ENCODE measurements around the gene BCR.
"Not testable (repeated sequence)": the region's sequence is repeated elsewhere in the genome, so short reads cannot be mapped to it uniquely, and the experiment has no call there.

The BCR gene

DNA sequence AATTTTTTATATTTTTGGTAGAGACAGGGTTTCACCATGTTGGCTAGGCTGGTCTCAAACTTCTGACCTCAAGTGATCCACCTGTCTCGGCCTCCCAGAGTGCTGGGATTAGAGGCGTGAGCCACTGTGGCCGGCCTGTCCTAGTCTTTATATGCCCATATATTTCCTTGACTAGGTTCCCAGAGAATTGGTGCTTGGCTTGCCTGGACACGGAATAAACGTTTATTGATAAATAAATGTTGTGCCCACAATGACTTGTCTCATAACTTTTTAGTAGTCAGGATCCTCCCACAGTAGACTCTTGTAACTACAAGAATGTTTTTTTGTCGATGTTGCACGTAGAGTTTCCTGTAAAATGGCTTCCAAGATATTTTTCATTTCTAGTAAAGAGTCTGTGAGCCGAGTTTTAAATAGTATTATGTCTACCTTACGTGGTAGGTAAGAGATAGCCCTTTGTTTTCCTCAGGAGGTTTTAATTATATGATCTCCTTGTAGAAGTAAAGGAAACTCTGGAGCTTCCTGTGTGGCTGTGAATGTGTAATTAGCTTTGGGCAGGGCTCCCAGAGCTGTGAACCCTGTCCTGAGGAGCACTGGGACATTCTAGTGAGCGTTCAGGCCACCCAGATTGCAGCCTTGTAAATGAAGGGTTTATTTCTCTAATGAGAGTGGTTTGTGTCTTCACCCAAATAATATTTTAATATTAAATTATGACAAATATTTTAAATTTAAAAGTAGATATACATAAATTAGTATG is 161.8 kb downstream of the BCR start:
- H3K23ac ChIP-seq (ENCODE audit: low read length); H2BK5ac ChIP-seq (ENCODE audit: low read depth, low read length, poor library complexity); H3K27ac ChIP-seq (ENCODE audit: low read depth, low read length); H2BK12ac ChIP-seq (ENCODE audit: low read length); H3K79me2 ChIP-seq (ENCODE audit: control insufficient read depth, insufficient read depth, low read length, poor library complexity); H3K27me3 ChIP-seq (ENCODE audit: insufficient read depth, low read length); H3K4me1 ChIP-seq (ENCODE audit: control insufficient read depth in 1 of 2, insufficient read depth in 2 of 2, low read length in 2 of 2); H3K4me3 ChIP-seq (ENCODE audit: low read depth, low read length); H3K9ac ChIP-seq (ENCODE audit: low read length); DNase-seq; H4K8ac ChIP-seq (ENCODE audit: low read depth, low read length); H2BK120ac ChIP-seq (ENCODE audit: insufficient read depth, low read length, poor library complexity); H3K14ac ChIP-seq (ENCODE audit: low read length); H3K9me3 ChIP-seq (ENCODE audit: insufficient read depth, low read depth, low read length); H3K18ac ChIP-seq (ENCODE audit: low read length); H3K4me2 ChIP-seq (ENCODE audit: low read length); H4K91ac ChIP-seq (ENCODE audit: low read depth, low read length); H2AK5ac ChIP-seq (ENCODE audit: low read length); H4K12ac ChIP-seq (ENCODE audit: low read depth, low read length); H3K36me3 ChIP-seq (ENCODE audit: control insufficient read depth in 1 of 2, insufficient read depth in 2 of 2, low read length in 2 of 2); H3K79me1 ChIP-seq (ENCODE audit: low read length); H3K4ac ChIP-seq (ENCODE audit: low read depth, low read length); H2AFZ ChIP-seq (ENCODE audit: insufficient read depth, low read length, poor library complexity): not testable (repeated sequence)
- no CpG with 5 or more reads among the region's 10 CpGs for WGBS (ENCODE audit: extremely low coverage, insufficient coverage, insufficient read length)

DNA sequence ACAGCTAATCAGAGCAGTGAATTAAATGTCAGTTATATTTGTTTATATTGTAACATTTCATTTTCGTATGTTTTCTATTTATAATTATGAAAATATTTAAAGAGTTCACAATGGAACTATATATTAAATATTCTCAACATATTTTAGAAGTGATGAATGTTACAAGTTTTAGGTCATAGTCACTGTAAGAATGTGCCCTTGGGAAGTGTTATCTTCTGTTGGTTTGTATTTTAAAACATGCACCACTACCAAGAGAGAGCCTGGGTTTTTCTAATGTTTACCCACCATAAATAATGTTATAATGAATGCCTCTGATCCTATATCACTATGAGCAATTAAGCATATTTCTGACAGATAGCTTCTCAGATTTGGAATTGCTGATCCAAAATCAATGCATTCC is 171.0 kb downstream of the BCR start:
- no peak overlapping the region for H3K23ac ChIP-seq (ENCODE audit: low read length)
- no peak overlapping the region for H3K27ac ChIP-seq (ENCODE audit: low read depth, low read length)
- H3K9me3 ChIP-seq (ENCODE audit: insufficient read depth, low read depth, low read length): peaks cover 2% of the 10 kb centered on the region
- H3K27me3 ChIP-seq (ENCODE audit: insufficient read depth, low read length): no peaks in the 10 kb centered on the region
- no peak overlapping the region for H2BK120ac ChIP-seq (ENCODE audit: insufficient read depth, low read length, poor library complexity)
- H2AK5ac ChIP-seq (ENCODE audit: low read length): no peak overlapping the region
- H3K4me3 ChIP-seq (ENCODE audit: low read depth, low read length): no peak overlapping the region
- DNase-seq: peak in 1 of 2 donors; percentile 55
- no peak overlapping the region for H2BK12ac ChIP-seq (ENCODE audit: low read length)
- no peak overlapping the region for H4K8ac ChIP-seq (ENCODE audit: low read depth, low read length)
- no peak overlapping the region for H3K9ac ChIP-seq (ENCODE audit: low read length)
- WGBS (ENCODE audit: extremely low coverage, insufficient coverage, insufficient read length): no CpG with 5 or more reads among the region's 1 CpG
- no peak overlapping the region for H4K91ac ChIP-seq (ENCODE audit: low read depth, low read length)
- no peaks in the 10 kb centered on the region for H3K79me2 ChIP-seq (ENCODE audit: control insufficient read depth, insufficient read depth, low read length, poor library complexity)
- no peak overlapping the region for H3K4ac ChIP-seq (ENCODE audit: low read depth, low read length)
- H3K18ac ChIP-seq (ENCODE audit: low read length): no peak overlapping the region
- no peak overlapping the region for H3K4me2 ChIP-seq (ENCODE audit: low read length)
- H3K79me1 ChIP-seq (ENCODE audit: low read length): no peaks in the 10 kb centered on the region
- no peak overlapping the region for H2BK5ac ChIP-seq (ENCODE audit: low read depth, low read length, poor library complexity)
- no peak overlapping the region for H4K12ac ChIP-seq (ENCODE audit: low read depth, low read length)
- H3K14ac ChIP-seq (ENCODE audit: low read length): no peak overlapping the region
- no peaks in the 10 kb centered on the region for H3K36me3 ChIP-seq (ENCODE audit: control insufficient read depth in 1 of 2, insufficient read depth in 2 of 2, low read length in 2 of 2)
- no peaks in the 10 kb centered on the region for H3K4me1 ChIP-seq (ENCODE audit: control insufficient read depth in 1 of 2, insufficient read depth in 2 of 2, low read length in 2 of 2)
- no peak overlapping the region for H2AFZ ChIP-seq (ENCODE audit: insufficient read depth, low read length, poor library complexity)

GRCh38 chr22:23353004-23353403 is 172.7 kb downstream of the BCR start:
- Histone ChIP-seq H4K12ac (ENCODE audit: low read depth, low read length) (no peak overlapping the region), H3K27me3 (ENCODE audit: insufficient read depth, low read length) (no peaks in the 10 kb centered on the region), H4K8ac (ENCODE audit: low read depth, low read length) (no peak overlapping the region), H3K36me3 (ENCODE audit: control insufficient read depth in 1 of 2, insufficient read depth in 2 of 2, low read length in 2 of 2) (no peaks in the 10 kb centered on the region), H2AK5ac (ENCODE audit: low read length) (no peak overlapping the region), H3K14ac (ENCODE audit: low read length) (no peak overlapping the region), H2BK12ac (ENCODE audit: low read length) (no peak overlapping the region), H4K91ac (ENCODE audit: low read depth, low read length) (no peak overlapping the region), H2BK120ac (ENCODE audit: insufficient read depth, low read length, poor library complexity) (no peak overlapping the region), H3K18ac (ENCODE audit: low read length) (no peak overlapping the region), H2BK5ac (ENCODE audit: low read depth, low read length, poor library complexity) (no peak overlapping the region), H3K79me1 (ENCODE audit: low read length) (no peaks in the 10 kb centered on the region), H2AFZ (ENCODE audit: insufficient read depth, low read length, poor library complexity) (no peak overlapping the region), H3K4ac (ENCODE audit: low read depth, low read length) (no peak overlapping the region), H3K27ac (ENCODE audit: low read depth, low read length) (no peak overlapping the region), H3K9me3 (ENCODE audit: insufficient read depth, low read depth, low read length) (peaks cover 2% of the 10 kb centered on the region), H3K23ac (ENCODE audit: low read length) (no peak overlapping the region), H3K4me2 (ENCODE audit: low read length) (no peak overlapping the region), H3K79me2 (ENCODE audit: control insufficient read depth, insufficient read depth, low read length, poor library complexity) (no peaks in the 10 kb centered on the region), H3K4me3 (ENCODE audit: low read depth, low read length) (no peak overlapping the region), H3K9ac (ENCODE audit: low read length) (no peak overlapping the region), H3K4me1 (ENCODE audit: control insufficient read depth in 1 of 2, insufficient read depth in 2 of 2, low read length in 2 of 2) (no peaks in the 10 kb centered on the region)
- DNase-seq: no peak
- no CpG with 5 or more reads among the region's 1 CpG for WGBS (ENCODE audit: extremely low coverage, insufficient coverage, insufficient read length)

- DNase-seq: no peak
- Histone ChIP-seq H3K79me1 (ENCODE audit: low read length) (no peaks in the 10 kb centered on the region), H3K79me2 (ENCODE audit: control insufficient read depth, insufficient read depth, low read length, poor library complexity) (no peaks in the 10 kb centered on the region), H3K4ac (ENCODE audit: low read depth, low read length) (no peak overlapping the region), H3K4me1 (ENCODE audit: control insufficient read depth in 1 of 2, insufficient read depth in 2 of 2, low read length in 2 of 2) (no peaks in the 10 kb centered on the region), H3K4me2 (ENCODE audit: low read length) (no peak overlapping the region), H2AFZ (ENCODE audit: insufficient read depth, low read length, poor library complexity) (no peak overlapping the region), H3K4me3 (ENCODE audit: low read depth, low read length) (no peak overlapping the region), H3K27me3 (ENCODE audit: insufficient read depth, low read length) (no peaks in the 10 kb centered on the region), H3K23ac (ENCODE audit: low read length) (no peak overlapping the region), H3K9ac (ENCODE audit: low read length) (no peak overlapping the region), H3K27ac (ENCODE audit: low read depth, low read length) (no peak overlapping the region), H3K9me3 (ENCODE audit: insufficient read depth, low read depth, low read length) (peaks cover 2% of the 10 kb centered on the region), H2AK5ac (ENCODE audit: low read length) (no peak overlapping the region), H2BK120ac (ENCODE audit: insufficient read depth, low read length, poor library complexity) (no peak overlapping the region), H4K91ac (ENCODE audit: low read depth, low read length) (no peak overlapping the region), H4K8ac (ENCODE audit: low read depth, low read length) (no peak overlapping the region), H4K12ac (ENCODE audit: low read depth, low read length) (no peak overlapping the region), H2BK12ac (ENCODE audit: low read length) (no peak overlapping the region), H3K14ac (ENCODE audit: low read length) (no peak overlapping the region), H2BK5ac (ENCODE audit: low read depth, low read length, poor library complexity) (no peak overlapping the region), H3K36me3 (ENCODE audit: control insufficient read depth in 1 of 2, insufficient read depth in 2 of 2, low read length in 2 of 2) (no peaks in the 10 kb centered on the region), H3K18ac (ENCODE audit: low read length) (no peak overlapping the region)
- no CpG with 5 or more reads among the region's 1 CpG for WGBS (ENCODE audit: extremely low coverage, insufficient coverage, insufficient read length)
These were observed 173.4 kb downstream of the BCR start for GRCh38 chr22:23353696-23354095.

All from trophoblast cell (in vitro differentiated cells and primary cell).